Measurements from ENCODE around the gene HOXB8. TPM values are rescaled to one million over a fixed set of nuclear protein-coding genes. Genes with fewer than 3 reads are reported as not detected.

The HOXB8 gene
- total RNA-seq, 1 donor from 2014 or later, result not detected

- Histone ChIP-seq H4K20me1 (ENCODE audit: insufficient read depth, low read length) (peaks cover 3% of the 10 kb centered on the region), H3K27ac (ENCODE audit: low read depth, low read length) (no peak within 1 kb of the TSS), H3K4me3 (ENCODE audit: insufficient read depth, low read depth, low read length) (peak within 1 kb of the TSS; percentile 20), H3K27me3 (ENCODE audit: insufficient read depth, low read length) (peaks cover 97% of the 10 kb centered on the region), H3K9me3 (ENCODE audit: insufficient read depth, low read depth, low read length) (peaks cover 10% of the 10 kb centered on the region), H3K4me2 (ENCODE audit: low read length) (peak within 1 kb of the TSS; percentile 78), H3K79me2 (ENCODE audit: insufficient read depth, low read length) (no peaks in the 10 kb centered on the region), H2AFZ (ENCODE audit: low read depth, low read length) (peak within 1 kb of the TSS; percentile 67), H3K9ac (ENCODE audit: low read length) (no peak within 1 kb of the TSS), H3K36me3 (ENCODE audit: insufficient read depth, low read length) (no peaks in the 10 kb centered on the region), H3K4me1 (ENCODE audit: insufficient read depth, low read length) (peaks cover 11% of the 10 kb centered on the region)
- Mint-ChIP-seq H3K27ac (ENCODE audit: unreplicated experiment) (peak within 1 kb of the TSS; percentile 81), H3K4me1 (ENCODE audit: low read depth, unreplicated experiment) (no peaks in the 10 kb centered on the region), H3K36me3 (ENCODE audit: low read depth, unreplicated experiment) (peaks cover 8% of the 10 kb centered on the region), H3K9me3 (ENCODE audit: unreplicated experiment) (peaks cover 26% of the 10 kb centered on the region), H3K4me3 (ENCODE audit: unreplicated experiment) (peak within 1 kb of the TSS; percentile 40), H3K27me3 (ENCODE audit: low read depth, unreplicated experiment) (peaks cover 86% of the 10 kb centered on the region)
- TF ChIP-seq CTCF (IDR thresholded peaks at IDR 0.05; ENCODE audit: insufficient read depth, low read depth, low read length), result no peak
- TF ChIP-seq EZH2 (IDR thresholded peaks at IDR 0.05; ENCODE audit: insufficient read depth, low read length), result peak; percentile 60
- DNase-seq (ENCODE audit: low read depth), result no peak
- FAIRE-seq, result no peak
Measured at GRCh38 chr17:48626245-48627117, 11.4 kb upstream of the HOXB8 start, which contains the start of gene HOXB9. Gene HOXB9 (minus strand): TSS chr17:48626358. CDS start chr17:48626269, 89 bp downstream.

GRCh38 chr17:48625495-48626244 is 10.6 kb upstream of the HOXB8 start:
- Mint-ChIP-seq H3K9me3 (ENCODE audit: unreplicated experiment) (peaks cover 30% of the 10 kb centered on the region), H3K4me1 (ENCODE audit: low read depth, unreplicated experiment) (no peaks in the 10 kb centered on the region), H3K27ac (ENCODE audit: unreplicated experiment) (no peak overlapping the region), H3K27me3 (ENCODE audit: low read depth, unreplicated experiment) (peaks cover 86% of the 10 kb centered on the region), H3K4me3 (ENCODE audit: unreplicated experiment) (peak overlapping the region; percentile 40), H3K36me3 (ENCODE audit: low read depth, unreplicated experiment) (peaks cover 9% of the 10 kb centered on the region)
- Histone ChIP-seq H4K20me1 (ENCODE audit: insufficient read depth, low read length) (peaks cover 4% of the 10 kb centered on the region), H3K9me3 (ENCODE audit: insufficient read depth, low read depth, low read length) (peaks cover 10% of the 10 kb centered on the region), H3K79me2 (ENCODE audit: insufficient read depth, low read length) (no peaks in the 10 kb centered on the region), H3K4me1 (ENCODE audit: insufficient read depth, low read length) (peaks cover 11% of the 10 kb centered on the region), H2AFZ (ENCODE audit: low read depth, low read length) (peak overlapping the region; percentile 67), H3K36me3 (ENCODE audit: insufficient read depth, low read length) (no peaks in the 10 kb centered on the region), H3K9ac (ENCODE audit: low read length) (no peak overlapping the region), H3K4me2 (ENCODE audit: low read length) (peak overlapping the region; percentile 78), H3K4me3 (ENCODE audit: insufficient read depth, low read depth, low read length) (peak overlapping the region; percentile 20), H3K27ac (ENCODE audit: low read depth, low read length) (no peak overlapping the region), H3K27me3 (ENCODE audit: insufficient read depth, low read length) (peaks cover 97% of the 10 kb centered on the region)
- TF ChIP-seq CTCF (IDR thresholded peaks at IDR 0.05; ENCODE audit: insufficient read depth, low read depth, low read length), result no peak
- peak; percentile 73 for TF ChIP-seq EZH2 (IDR thresholded peaks at IDR 0.05; ENCODE audit: insufficient read depth, low read length)
- FAIRE-seq (no peak), DNase-seq (ENCODE audit: low read depth) (no peak)

Data from astrocyte (in vitro differentiated cells and primary cell).